Suppressor macrophage (primary cell): ENCODE results near the gene AFF3.

Experiments used
- DNase-seq, 4 experiments: peaks; one replicate each; pipeline ENCODE4 v3.0.0-alpha.2; 2020 to 2022

The AFF3 gene

GRCh38 chr2:99922664-99923063 is 219.7 kb downstream of the AFF3 start:
- no peak for DNase-seq

DNA sequence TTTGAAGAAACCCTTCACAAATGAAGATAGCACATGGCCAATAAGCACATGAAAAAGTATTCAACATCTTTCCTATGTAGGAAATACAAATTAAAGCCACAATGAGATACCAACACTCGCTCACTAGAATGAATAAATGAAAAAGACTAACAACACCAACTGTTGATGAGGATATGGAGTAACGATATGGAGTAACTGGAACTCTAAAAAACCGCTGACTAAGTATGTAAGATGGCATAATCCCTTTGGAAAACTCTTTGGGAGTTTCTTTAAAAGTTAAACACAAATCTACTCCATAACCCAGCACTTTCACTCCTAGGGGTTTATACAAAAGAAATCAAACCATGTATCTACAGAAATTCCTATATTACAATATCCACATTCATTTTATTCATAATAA is 220.5 kb downstream of the AFF3 start:
- no peak for DNase-seq

DNA sequence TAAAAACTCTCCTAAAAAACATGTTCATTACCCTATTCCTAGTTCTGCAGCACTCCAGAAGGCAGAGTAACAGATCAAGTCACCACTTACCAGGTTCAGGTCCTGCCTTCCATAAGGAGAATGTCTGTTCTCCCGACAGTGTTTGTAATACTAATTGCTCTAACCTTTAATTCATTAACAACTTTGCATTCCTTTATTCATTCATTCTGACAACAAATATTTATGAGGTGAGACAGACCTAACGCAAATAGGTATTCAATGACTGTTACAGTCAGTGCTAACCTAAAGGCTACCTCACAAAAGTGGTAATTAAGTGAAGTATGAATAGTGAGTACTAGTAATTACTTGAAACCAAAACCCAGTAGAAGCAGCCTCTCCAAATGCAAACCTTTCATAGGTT is 224.0 kb downstream of the AFF3 start:
- no peak for DNase-seq

DNA sequence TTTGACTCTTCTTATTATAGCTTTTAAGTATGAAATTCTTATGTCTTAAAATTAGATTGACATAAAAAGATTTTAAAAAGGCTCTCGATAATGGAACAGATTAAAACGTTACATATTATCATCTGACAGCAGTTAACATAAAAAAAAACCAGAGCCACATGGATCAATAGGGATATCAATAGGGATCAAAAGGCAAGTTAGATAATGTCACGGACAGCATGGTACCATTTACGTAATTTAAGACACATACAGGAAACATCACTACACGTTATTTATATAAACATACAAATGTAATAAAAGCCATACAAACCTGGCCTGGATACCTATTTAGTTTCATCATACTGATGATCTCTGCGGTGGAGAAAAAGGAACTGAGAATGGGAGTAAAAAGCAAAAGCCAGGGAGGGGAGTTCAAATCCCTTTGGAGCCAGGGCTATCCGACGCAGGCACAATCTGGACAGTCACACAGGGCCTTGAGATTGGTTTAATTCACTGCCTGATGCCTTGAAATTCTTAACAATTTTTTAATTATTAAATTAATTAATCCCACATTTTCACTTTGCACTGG is 227.2 kb downstream of the AFF3 start:
- no peak for DNase-seq

- no peak for DNase-seq
Measured at GRCh38 chr2:99911736-99912135, 230.7 kb downstream of the AFF3 start.

DNA sequence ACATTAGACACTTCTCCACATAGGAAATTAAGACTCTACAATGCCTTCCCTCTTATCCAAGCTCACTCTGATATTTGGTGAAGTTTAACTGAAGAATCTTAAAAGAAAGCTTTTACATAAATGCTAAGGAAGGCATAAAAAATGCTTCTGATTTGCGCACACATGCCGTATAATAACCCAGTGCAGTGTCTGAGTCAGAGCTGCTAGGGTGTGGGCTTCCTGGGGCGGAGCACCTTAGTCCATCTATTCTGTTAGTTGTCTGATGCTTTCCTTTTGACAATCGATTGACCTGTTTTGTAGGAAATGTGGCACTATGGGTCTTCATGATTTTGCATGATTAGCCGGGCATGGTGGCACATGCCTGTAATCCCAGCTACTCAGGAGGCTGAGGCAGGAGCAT is 231.5 kb downstream of the AFF3 start:
- no peak for DNase-seq

- no peak for DNase-seq
Measured at GRCh38 chr2:99905636-99906035, 236.8 kb downstream of the AFF3 start.

GRCh38 chr2:99905025-99905424 is 237.4 kb downstream of the AFF3 start:
- DNase-seq = no peak

DNA sequence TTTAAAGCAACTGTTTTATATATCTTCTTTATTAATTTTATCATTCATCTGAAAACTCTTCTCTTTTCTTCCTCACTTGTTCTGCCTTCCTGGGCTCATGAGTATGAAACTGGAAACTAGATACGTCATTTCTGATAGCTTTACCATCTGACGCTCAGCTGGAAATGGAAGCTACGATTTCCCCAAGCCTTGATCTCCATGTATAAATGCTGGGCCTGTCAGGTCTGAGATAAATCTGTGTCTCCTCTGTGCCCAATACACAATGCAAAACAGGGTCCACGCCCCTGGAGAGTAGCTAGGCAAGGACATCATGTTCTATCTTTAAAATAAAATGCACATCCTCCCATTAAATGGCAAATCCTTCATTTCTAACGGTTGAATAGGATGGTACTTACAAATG is 238.4 kb downstream of the AFF3 start:
- DNase-seq = no peak

DNA sequence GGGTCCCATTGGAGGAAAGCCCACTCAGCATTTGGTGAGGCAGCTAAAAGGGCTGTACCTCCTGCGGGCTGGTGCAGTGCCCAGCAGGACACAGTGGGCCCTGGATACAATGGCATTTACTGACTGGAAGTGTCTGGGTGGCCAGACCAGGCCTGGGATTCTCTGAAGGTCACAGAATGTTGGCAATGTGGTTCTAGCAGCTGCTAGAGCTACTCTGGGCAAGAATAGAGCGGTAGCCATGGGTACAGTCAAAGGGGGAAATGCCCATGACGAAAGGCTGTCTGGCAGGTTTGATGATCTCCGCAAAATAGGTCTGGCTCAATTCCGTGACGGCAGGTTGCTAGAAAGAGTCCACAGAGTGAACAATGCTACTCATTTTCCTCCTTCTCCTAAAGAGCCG is 241.8 kb downstream of the AFF3 start:
- no peak for DNase-seq

DNA sequence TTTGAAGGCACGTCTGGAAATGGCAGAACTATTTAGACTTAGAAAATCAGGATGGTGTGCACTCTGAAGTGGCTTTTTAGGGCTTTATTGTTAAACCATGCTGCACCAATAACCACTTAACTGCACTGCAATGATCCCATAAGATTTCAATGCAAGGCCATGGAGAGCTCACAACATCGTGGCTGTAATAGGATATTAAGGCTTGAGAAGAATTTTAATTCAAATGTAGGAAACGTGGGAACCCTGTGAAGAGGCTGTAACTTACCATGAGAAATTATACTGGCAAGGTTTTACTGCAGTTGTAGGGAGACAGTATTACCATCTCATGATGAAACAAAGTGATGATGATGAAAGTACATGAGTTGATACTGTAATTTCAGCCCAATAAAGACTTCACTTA is 242.5 kb downstream of the AFF3 start:
- no peak for DNase-seq

DNA sequence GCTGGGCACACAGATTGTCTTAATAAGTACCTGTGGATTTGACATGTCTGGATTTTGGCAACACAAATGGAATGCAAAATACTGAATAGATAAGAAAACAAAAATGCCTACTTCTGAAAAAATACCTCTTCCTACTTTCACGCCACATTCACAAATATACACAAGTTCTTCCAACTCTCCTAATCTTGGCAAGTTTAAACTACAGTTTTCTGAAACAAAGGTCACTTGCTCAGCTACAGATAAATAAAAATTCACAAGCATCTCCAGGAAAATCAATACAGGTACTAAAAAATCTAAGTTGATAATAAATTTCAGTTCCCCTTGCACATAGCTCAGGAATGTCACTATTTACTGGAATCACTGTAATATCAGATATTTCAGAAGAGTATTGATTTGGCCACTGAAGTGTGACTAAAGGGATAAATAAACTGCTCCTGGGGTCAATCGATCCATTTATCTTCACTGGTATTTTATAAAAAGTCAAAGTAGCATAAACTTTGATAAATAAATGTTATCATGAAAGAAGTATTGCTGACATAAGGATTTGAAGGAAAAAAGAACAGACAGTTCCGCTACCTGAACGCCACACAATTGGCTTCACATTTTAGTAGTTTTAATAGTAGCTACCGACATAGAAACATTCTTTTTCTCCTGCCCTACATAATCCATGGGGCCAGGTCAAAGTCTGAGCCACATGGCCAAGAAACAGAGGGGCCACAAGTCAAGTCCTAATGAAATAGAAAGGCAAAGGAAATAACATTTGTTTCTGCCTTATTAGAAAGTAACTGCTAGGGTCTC is 243.1 kb downstream of the AFF3 start:
- no peak for DNase-seq

DNA sequence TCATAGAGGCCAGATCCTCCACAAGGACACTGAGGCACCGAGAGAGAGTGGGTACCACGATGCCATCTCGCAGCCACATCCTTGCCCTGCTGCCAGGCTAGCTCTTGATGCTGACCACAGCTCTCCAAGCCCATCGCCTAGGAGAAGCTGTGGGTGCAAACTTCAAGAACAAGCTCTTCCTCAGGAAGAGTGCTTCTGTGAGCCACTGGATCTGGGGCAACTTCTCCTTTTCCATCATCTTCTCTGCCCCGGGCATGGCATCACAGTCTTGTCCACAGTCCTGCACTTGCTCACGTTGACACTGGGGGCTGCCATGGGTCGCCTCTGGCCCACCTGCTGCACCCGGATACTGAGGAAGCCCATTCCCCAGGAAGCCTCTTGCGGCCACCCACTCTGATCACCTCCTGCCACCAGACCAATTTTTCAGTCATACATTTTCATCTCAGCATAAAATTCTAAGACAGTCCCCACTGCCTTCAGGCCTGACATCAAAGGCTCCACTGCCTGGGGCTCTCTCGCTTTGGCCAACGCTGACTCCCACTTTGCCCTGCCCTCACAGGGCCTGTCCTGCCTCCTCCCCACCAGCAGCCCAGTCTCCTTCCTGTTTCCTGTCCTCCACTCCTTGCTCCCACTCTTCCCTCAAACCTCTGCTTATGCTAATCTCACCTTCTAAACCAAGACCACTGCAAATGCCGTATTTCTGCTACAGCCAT is 243.9 kb downstream of the AFF3 start:
- DNase-seq = peak; percentile 21 to 68 (median 57)

DNA sequence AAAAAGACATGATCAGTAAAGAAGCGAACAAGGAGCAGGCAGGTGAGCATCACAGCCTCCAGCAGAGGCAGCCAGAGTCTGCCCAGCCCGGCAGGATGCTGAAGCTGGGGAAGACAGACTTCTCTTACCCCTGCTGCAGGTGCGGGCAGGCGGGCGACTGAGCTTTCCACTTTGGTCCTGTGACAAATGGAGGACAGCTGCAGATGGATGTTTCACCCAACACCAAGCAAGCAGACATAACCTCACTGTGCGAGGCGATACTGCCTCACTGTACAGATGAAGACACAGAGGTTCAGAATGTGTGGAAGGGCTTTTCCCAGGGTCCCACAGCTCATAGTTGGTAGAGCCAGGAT is 251.0 kb downstream of the AFF3 start:
- DNase-seq = no peak

DNA sequence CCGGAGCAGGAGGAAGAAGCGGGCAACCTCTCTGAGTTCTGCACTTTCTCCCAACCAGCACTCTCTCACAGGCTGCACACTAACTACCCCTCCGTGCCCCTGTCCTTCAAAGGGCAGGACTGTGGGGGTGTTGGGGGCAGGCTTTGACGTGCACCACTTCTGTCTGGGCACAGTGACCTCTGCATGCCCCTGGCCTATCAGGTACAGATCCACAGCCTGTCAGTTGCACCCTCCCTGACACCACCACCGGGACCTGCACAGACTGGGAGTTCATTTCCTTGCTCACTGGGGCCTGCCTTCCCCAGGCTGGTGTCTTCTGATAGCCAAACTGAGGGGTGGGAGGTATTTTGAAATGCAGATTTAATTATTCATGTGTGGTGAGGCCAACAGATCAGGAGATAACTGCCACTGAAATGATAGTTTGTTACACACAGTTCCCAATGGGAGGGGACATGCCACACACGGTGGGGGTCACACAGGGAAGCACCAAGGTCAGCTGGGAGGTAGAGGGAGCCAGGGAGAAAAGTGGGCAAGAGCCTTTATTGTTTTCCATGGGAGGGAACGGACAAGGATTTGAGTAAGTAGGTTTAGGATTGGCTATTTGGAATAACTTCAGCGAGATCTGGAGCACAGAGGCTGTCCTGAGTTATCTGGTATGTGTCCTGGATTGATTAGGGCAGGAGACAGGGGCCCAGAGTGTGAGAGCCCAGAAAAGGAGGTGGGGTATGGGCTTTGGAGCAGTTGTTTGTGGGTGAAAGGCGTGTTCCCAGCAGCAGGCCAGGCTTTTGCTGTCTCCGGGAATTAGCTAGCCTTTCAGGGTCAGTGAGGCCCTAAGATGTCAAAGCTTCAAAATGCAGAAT is 251.6 kb downstream of the AFF3 start:
- no peak for DNase-seq

GRCh38 chr2:99888617-99889016 is 253.8 kb downstream of the AFF3 start:
- DNase-seq = no peak

- no peak for DNase-seq
Measured at GRCh38 chr2:99886418-99886817, 256.0 kb downstream of the AFF3 start.

GRCh38 chr2:99883358-99883757 is 259.0 kb downstream of the AFF3 start:
- no peak for DNase-seq

- DNase-seq = no peak
Measured at GRCh38 chr2:99881901-99882591, 260.3 kb downstream of the AFF3 start.

DNA sequence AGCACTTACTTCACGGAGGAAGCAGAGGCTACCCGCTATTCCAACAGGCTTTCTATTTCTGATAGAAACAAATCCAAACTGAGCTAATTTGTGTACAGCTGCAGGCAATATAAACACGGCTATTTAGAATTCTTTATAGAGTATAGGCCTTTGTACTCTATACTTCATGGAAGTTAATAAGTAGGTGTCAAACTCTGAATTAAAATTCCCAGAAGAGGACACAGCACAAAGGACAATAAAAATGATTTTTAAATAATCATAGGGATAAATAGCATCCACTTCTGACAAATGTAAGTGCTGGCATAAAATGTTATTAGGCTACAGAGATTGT is 261.5 kb downstream of the AFF3 start:
- DNase-seq = no peak

- DNase-seq = no peak
Measured at GRCh38 chr2:99880148-99880963, 262.0 kb downstream of the AFF3 start.

DNA sequence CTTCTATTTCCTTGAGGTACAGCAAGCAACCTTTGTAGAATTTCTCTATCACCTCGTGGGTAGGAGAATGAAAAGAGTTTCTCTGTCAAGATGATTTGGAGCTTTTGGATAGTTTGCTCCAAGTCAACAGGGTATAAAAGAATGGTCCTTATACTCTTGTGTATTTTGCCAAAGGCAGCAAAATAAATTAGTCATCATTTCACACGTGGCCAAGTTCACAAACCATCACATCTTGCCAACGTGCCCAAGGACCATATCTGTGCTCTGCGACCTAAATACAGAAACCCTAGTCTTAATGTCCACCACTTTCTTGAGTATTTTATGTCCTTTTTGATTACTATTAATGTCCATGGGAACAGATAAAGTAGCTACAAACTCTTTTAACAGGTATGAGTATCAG is 262.9 kb downstream of the AFF3 start:
- no peak for DNase-seq
